ENCODE measurements around the gene IRS1. TPM values are rescaled to one million over a fixed set of nuclear protein-coding genes. Genes with fewer than 3 reads are reported as not detected.
"Not testable (repeated sequence)": the region's sequence is repeated elsewhere in the genome, so short reads cannot be mapped to it uniquely, and the experiment has no call there.

IRS1 gene, protein sequence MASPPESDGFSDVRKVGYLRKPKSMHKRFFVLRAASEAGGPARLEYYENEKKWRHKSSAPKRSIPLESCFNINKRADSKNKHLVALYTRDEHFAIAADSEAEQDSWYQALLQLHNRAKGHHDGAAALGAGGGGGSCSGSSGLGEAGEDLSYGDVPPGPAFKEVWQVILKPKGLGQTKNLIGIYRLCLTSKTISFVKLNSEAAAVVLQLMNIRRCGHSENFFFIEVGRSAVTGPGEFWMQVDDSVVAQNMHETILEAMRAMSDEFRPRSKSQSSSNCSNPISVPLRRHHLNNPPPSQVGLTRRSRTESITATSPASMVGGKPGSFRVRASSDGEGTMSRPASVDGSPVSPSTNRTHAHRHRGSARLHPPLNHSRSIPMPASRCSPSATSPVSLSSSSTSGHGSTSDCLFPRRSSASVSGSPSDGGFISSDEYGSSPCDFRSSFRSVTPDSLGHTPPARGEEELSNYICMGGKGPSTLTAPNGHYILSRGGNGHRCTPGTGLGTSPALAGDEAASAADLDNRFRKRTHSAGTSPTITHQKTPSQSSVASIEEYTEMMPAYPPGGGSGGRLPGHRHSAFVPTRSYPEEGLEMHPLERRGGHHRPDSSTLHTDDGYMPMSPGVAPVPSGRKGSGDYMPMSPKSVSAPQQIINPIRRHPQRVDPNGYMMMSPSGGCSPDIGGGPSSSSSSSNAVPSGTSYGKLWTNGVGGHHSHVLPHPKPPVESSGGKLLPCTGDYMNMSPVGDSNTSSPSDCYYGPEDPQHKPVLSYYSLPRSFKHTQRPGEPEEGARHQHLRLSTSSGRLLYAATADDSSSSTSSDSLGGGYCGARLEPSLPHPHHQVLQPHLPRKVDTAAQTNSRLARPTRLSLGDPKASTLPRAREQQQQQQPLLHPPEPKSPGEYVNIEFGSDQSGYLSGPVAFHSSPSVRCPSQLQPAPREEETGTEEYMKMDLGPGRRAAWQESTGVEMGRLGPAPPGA (N-terminal part only)
- total RNA-seq (1 to 10 TPM; 3.6 to 3.9 TPM), polyA plus RNA-seq (0.20 TPM)

DNA sequence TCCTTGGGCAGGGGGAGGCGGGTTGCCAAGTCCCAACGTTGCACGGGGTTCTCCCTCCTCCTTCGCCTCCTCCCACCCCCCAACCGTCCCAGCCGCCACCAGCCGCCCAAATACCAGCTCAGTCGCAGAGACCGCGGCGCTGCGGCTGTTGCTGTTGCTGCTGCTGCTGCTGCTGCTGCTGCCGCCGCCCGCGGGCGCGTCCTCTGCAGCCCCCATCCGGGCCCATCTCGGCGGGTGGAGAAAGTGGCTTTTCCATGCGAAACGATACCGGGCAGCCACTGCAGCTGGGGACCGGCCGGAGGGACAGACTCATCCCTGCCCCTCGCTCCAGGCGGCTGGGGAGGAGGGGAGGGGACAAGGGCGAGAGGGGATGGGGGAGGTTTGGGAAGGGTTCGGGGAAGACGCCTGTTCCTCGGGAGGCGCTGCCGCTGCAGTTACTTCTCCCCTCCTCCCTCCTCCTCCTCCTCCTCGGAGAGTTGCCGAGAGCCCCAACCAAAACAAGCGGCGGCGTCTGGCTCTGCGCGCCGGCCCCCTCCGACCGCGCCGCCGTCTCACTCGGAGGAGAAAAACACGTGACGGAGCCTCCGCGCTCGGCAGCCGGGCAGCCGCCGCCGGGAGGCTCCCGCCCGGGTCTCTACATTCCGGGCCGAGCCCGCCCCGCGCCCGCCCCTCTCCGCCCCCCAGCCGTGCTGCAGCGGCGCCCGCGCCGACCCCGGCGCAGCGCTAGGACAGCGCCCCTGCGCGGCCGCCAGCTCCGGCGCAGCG is at the start of gene IRS1:
Gene IRS1 (minus strand): TSS at position 610 of the 765 bp plus-strand sequence. CDS start 1,082 bp downstream, outside the sequence.
- Histone ChIP-seq H3K4me3 (ENCODE audit: low read length) (peak within 1 kb of the TSS; percentile 66), H3K27ac (ENCODE audit: low read depth, low read length) (no peak within 1 kb of the TSS), H3K4me1 (ENCODE audit: insufficient read depth, low read length) (peaks cover 15% of the 10 kb centered on the region), H3K27me3 (ENCODE audit: insufficient read depth, low read length, poor library complexity, severe bottlenecking) (no peaks in the 10 kb centered on the region), H3K9me3 (ENCODE audit: low read length) (no peaks in the 10 kb centered on the region), H3K36me3 (ENCODE audit: insufficient read depth, low read length) (no peaks in the 10 kb centered on the region)
- peaks cover 0 to 3% (median 0%) of the 10 kb centered on the region in 3 donors for H3K36me3 Mint-ChIP-seq
- peaks cover 6 to 7% of the 10 kb centered on the region in 2 donors for H3K27me3 Mint-ChIP-seq
- H3K27ac Mint-ChIP-seq = peak within 1 kb of the TSS in 7 of 8 donors; percentile 36 to 81 (median 70)
- no peaks in the 10 kb centered on the region for H3K9me3 Mint-ChIP-seq
- POLR2A ChIA-PET = interaction anchor here (0.6 to 4.7 kb wide), 6 partner anchors 8 to 1877 kb away, joined by 3 to 33 read pairs (median 6); partner anchors contain the start of gene RHBDD1
- DNase-seq = peak; percentile 44 to 73 (median 52)
- peak within 1 kb of the TSS; percentile 86 to 96 (median 90) for H3K4me3 Mint-ChIP-seq
- peaks cover 16 to 30% (median 22%) of the 10 kb centered on the region in 3 donors for H3K4me1 Mint-ChIP-seq
- CTCF ChIA-PET = interaction anchor here (0.7 to 3.7 kb wide), 14 partner anchors 10 to 1747 kb away, joined by 3 to 26 read pairs (median 4); no protein-coding TSS in a partner anchor

DNA sequence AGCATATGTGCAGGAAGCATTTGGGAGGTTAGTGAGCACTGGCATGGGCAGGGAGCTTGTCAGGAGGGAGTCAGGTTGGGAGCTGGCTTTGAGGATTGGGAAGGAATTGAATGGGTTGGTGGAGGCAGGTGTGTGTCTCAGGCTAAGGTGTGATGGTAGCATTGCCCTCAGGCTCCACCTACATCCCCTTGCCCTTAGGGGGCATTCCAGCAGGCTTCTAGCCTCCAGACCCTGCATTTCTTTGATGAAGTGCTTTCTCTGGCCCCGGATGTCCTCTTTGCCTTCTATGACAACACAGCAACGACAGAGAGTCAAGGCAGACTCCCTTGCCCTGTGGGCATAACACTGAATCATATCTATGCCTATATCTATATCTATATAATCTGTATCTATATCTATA is 49.7 kb upstream of the IRS1 start:
- H3K4me1 ChIP-seq (ENCODE audit: insufficient read depth, low read length) = no peaks in the 10 kb centered on the region
- Mint-ChIP-seq H3K4me1 (peaks cover 5 to 21% (median 6%) of the 10 kb centered on the region in 3 donors), H3K4me3 (no peak overlapping the region), H3K9me3 (no peaks in the 10 kb centered on the region), H3K27ac (no peak overlapping the region), H3K36me3 (peaks cover 5 to 10% (median 10%) of the 10 kb centered on the region in 3 donors), H3K27me3 (no peaks in the 10 kb centered on the region)
- no peaks in the 10 kb centered on the region for H3K36me3 ChIP-seq (ENCODE audit: insufficient read depth, low read length)
- POLR2A ChIA-PET = no interaction called here
- no peak overlapping the region for H3K27ac ChIP-seq (ENCODE audit: low read depth, low read length)
- DNase-seq = no peak
- no peaks in the 10 kb centered on the region for H3K9me3 ChIP-seq (ENCODE audit: low read length)
- H3K4me3 ChIP-seq (ENCODE audit: low read length) = no peak overlapping the region
- CTCF ChIA-PET = no interaction called here
- no peaks in the 10 kb centered on the region for H3K27me3 ChIP-seq (ENCODE audit: insufficient read depth, low read length, poor library complexity, severe bottlenecking)

DNA sequence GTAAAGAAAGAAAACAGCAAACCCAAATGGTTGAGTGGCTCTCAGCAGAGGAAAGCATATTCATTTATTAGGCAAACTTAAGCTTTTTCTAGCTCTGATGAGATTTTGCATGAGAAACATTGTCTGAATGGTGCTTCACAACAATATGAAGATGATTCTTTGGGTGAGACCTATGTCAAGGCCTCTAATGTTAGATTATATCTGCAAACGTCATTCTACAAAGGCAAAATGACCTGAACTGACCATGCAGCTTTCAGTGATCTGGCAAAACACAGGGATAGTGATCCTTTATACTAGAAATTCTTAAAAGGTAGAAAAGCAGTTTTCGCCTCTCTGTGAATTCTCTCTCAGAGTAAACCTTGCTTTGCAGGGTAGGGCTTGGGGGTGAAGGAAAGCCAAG is 47.9 kb upstream of the IRS1 start:
- Histone ChIP-seq H3K4me1 (ENCODE audit: insufficient read depth, low read length) (no peaks in the 10 kb centered on the region), H3K27ac (ENCODE audit: low read depth, low read length) (no peak overlapping the region), H3K36me3 (ENCODE audit: insufficient read depth, low read length) (no peaks in the 10 kb centered on the region), H3K27me3 (ENCODE audit: insufficient read depth, low read length, poor library complexity, severe bottlenecking) (no peaks in the 10 kb centered on the region), H3K9me3 (ENCODE audit: low read length) (no peaks in the 10 kb centered on the region), H3K4me3 (ENCODE audit: low read length) (no peak overlapping the region)
- no peaks in the 10 kb centered on the region for H3K27me3 Mint-ChIP-seq
- no peak overlapping the region for H3K27ac Mint-ChIP-seq
- DNase-seq = no peak
- H3K4me1 Mint-ChIP-seq = peaks cover 12 to 39% (median 20%) of the 10 kb centered on the region in 3 donors
- H3K9me3 Mint-ChIP-seq = no peaks in the 10 kb centered on the region
- peaks cover 2 to 10% (median 7%) of the 10 kb centered on the region in 3 donors for H3K36me3 Mint-ChIP-seq
- CTCF ChIA-PET = interaction anchor here (1.3 kb wide), 1 partner anchor 45 kb away, joined by 4 read pairs; no protein-coding TSS in a partner anchor
- H3K4me3 Mint-ChIP-seq = no peak overlapping the region
- POLR2A ChIA-PET = no interaction called here

DNA sequence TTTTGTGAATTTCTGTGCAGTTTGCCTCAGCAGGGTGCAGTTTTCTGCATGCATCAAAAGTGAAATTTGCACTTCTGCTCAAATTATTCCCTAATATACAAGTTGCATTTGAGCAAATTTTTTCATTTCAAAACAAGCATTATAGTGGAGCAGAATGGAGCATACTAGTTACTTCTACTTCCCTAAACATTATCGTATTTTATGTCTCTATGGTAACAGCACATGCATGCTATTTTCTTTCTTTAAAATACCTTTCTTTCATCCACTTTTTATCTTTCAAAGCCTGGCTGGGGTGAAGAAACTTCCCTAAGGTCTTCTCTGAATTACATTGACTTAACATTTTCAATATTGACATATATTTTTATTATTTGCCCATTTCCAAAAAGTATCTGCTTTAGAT is 47.5 kb upstream of the IRS1 start:
- no peaks in the 10 kb centered on the region for H3K4me1 ChIP-seq (ENCODE audit: insufficient read depth, low read length)
- H3K27me3 Mint-ChIP-seq = no peaks in the 10 kb centered on the region
- H3K27ac ChIP-seq (ENCODE audit: low read depth, low read length) = no peak overlapping the region
- no peaks in the 10 kb centered on the region for H3K36me3 ChIP-seq (ENCODE audit: insufficient read depth, low read length)
- H3K9me3 Mint-ChIP-seq = no peaks in the 10 kb centered on the region
- H3K36me3 Mint-ChIP-seq = peaks cover 2 to 10% (median 7%) of the 10 kb centered on the region in 3 donors
- H3K4me1 Mint-ChIP-seq = peaks cover 16 to 44% (median 23%) of the 10 kb centered on the region in 3 donors
- POLR2A ChIA-PET = no interaction called here
- no peak for DNase-seq
- H3K4me3 Mint-ChIP-seq = no peak overlapping the region
- CTCF ChIA-PET = interaction anchor here (1.3 kb wide), 1 partner anchor 45 kb away, joined by 4 read pairs; no protein-coding TSS in a partner anchor
- H3K27ac Mint-ChIP-seq = no peak overlapping the region
- no peaks in the 10 kb centered on the region for H3K27me3 ChIP-seq (ENCODE audit: insufficient read depth, low read length, poor library complexity, severe bottlenecking)
- H3K9me3 ChIP-seq (ENCODE audit: low read length) = no peaks in the 10 kb centered on the region
- no peak overlapping the region for H3K4me3 ChIP-seq (ENCODE audit: low read length)

DNA sequence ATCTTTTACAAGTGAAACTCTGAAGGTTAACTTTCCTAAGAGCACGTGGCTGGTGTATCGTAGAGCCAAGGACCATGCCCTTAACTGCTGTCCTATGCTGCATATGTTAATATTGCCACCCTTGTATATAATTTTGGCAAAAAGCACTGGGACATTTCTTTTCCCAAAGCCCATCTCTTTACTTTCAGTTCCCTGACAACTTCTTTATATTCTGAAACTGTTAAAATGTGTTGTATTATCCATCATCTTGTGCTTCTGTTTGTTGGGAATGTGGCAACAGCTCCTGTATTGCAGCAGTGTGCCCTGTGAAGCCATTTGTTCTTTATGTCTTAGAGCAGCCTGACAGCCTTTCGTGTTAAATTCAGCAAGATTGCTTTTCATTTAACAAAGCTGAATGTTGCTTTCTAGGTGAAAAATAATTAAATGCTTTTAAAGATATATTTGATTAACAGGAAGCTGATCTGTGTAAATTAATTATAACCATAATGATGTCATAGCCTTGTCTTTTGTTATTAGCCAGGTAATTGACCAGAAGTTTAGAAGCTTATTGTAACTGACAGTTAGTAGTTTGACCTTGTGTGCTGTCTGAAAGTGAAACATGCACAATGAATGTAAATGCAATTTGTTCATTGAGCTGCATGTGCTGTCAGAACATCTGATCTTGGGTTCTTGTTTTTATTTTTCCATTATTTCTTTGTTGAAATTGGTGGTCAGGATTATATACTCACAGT is 45.9 kb upstream of the IRS1 start:
- CTCF ChIA-PET = no interaction called here
- no peak for DNase-seq
- Histone ChIP-seq H3K4me1 (ENCODE audit: insufficient read depth, low read length) (peaks cover 4% of the 10 kb centered on the region), H3K27ac (ENCODE audit: low read depth, low read length) (no peak overlapping the region), H3K27me3 (ENCODE audit: insufficient read depth, low read length, poor library complexity, severe bottlenecking) (no peaks in the 10 kb centered on the region), H3K4me3 (ENCODE audit: low read length) (no peak overlapping the region), H3K36me3 (ENCODE audit: insufficient read depth, low read length) (no peaks in the 10 kb centered on the region), H3K9me3 (ENCODE audit: low read length) (no peaks in the 10 kb centered on the region)
- POLR2A ChIA-PET = no interaction called here
- Mint-ChIP-seq H3K9me3 (no peaks in the 10 kb centered on the region), H3K4me1 (peaks cover 20 to 55% (median 27%) of the 10 kb centered on the region in 3 donors), H3K27me3 (no peaks in the 10 kb centered on the region), H3K4me3 (no peak overlapping the region), H3K27ac (no peak overlapping the region), H3K36me3 (peaks cover 0 to 4% (median 1%) of the 10 kb centered on the region in 3 donors)

DNA sequence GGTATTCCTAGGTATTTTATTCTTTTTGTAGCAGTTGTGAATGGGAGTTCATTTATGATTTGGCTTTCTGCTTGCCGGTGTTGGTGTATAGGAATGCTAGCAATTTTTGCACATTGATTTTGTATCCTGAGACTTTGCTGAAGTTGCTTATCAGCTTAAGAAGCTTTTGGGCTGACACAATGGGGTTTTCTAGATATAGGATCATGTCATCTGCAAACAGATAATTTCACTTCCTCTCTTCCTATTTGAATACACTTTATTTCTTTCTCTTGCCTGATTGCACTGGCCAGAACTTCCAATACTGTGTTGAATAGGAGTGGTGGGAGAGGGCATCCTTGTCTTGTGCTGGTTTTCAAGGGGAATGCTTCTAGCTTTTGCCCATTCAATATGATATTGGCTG is 43.4 kb upstream of the IRS1 start:
- H3K4me1 Mint-ChIP-seq = peaks cover 40 to 81% (median 53%) of the 10 kb centered on the region in 3 donors
- DNase-seq; H3K36me3 Mint-ChIP-seq; H3K27ac Mint-ChIP-seq; CTCF ChIA-PET; POLR2A ChIA-PET; H3K27me3 ChIP-seq (ENCODE audit: insufficient read depth, low read length, poor library complexity, severe bottlenecking); H3K9me3 ChIP-seq (ENCODE audit: low read length); H3K27me3 Mint-ChIP-seq; H3K9me3 Mint-ChIP-seq; H3K4me3 Mint-ChIP-seq; H3K36me3 ChIP-seq (ENCODE audit: insufficient read depth, low read length); H3K4me3 ChIP-seq (ENCODE audit: low read length); H3K27ac ChIP-seq (ENCODE audit: low read depth, low read length): not testable (repeated sequence)
- H3K4me1 ChIP-seq (ENCODE audit: insufficient read depth, low read length) = peaks cover 29% of the 10 kb centered on the region

DNA sequence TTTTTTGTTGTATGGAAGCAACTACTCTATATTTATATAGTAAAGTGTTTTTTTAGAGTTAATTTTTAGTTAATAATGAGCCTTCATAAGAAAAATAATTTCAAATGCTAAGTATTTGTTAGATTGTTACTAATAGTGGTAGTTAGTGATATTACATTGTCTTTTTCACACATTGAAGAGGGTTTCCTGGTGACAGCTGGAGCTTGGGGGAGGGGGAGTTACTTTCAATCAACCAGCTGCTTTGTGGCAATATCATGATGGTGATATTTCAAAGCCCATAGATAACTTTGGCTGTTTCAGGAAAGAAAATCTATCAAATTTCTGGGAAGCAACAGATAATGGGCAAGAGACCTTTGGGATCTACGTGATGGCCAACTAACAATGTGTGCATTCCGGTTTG is 40.3 kb upstream of the IRS1 start:
- Histone ChIP-seq H3K27ac (ENCODE audit: low read depth, low read length) (no peak overlapping the region), H3K36me3 (ENCODE audit: insufficient read depth, low read length) (no peaks in the 10 kb centered on the region), H3K4me3 (ENCODE audit: low read length) (no peak overlapping the region), H3K27me3 (ENCODE audit: insufficient read depth, low read length, poor library complexity, severe bottlenecking) (no peaks in the 10 kb centered on the region), H3K4me1 (ENCODE audit: insufficient read depth, low read length) (peaks cover 50% of the 10 kb centered on the region), H3K9me3 (ENCODE audit: low read length) (no peaks in the 10 kb centered on the region)
- no peak for DNase-seq
- ChIA-PET CTCF (interaction anchor here (0.7 to 1.2 kb wide), 3 partner anchors 26 to 48 kb away, joined by 3 read pairs; partner anchors contain the start of gene IRS1), POLR2A (no interaction called here)
- Mint-ChIP-seq H3K27ac (peak overlapping the region; percentile 74 to 100 (median 97)), H3K9me3 (no peaks in the 10 kb centered on the region), H3K27me3 (peaks cover 0 to 2% of the 10 kb centered on the region in 2 donors), H3K4me1 (peaks cover 61 to 84% (median 74%) of the 10 kb centered on the region in 3 donors), H3K36me3 (peaks cover 0 to 13% (median 2%) of the 10 kb centered on the region in 3 donors), H3K4me3 (peak overlapping the region in 3 of 7 donors; percentile 27 to 61 (median 32))

All from CD8-positive, alpha-beta memory T cell (primary cell).